GM18517 (cell line): Measurements from ENCODE around the gene VPS35L.

Source experiments
- ATAC-seq: cut with Tn5 transposase; IDR thresholded peaks from one replicate; pipeline ENCODE4 v1.9.1; 2021; ENCODE audit warnings: mild to moderate bottlenecking, moderate library complexity; ENCODE audit not compliant: unreplicated experiment

The VPS35L gene, protein sequence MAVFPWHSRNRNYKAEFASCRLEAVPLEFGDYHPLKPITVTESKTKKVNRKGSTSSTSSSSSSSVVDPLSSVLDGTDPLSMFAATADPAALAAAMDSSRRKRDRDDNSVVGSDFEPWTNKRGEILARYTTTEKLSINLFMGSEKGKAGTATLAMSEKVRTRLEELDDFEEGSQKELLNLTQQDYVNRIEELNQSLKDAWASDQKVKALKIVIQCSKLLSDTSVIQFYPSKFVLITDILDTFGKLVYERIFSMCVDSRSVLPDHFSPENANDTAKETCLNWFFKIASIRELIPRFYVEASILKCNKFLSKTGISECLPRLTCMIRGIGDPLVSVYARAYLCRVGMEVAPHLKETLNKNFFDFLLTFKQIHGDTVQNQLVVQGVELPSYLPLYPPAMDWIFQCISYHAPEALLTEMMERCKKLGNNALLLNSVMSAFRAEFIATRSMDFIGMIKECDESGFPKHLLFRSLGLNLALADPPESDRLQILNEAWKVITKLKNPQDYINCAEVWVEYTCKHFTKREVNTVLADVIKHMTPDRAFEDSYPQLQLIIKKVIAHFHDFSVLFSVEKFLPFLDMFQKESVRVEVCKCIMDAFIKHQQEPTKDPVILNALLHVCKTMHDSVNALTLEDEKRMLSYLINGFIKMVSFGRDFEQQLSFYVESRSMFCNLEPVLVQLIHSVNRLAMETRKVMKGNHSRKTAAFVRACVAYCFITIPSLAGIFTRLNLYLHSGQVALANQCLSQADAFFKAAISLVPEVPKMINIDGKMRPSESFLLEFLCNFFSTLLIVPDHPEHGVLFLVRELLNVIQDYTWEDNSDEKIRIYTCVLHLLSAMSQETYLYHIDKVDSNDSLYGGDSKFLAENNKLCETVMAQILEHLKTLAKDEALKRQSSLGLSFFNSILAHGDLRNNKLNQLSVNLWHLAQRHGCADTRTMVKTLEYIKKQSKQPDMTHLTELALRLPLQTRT

GRCh38 chr16:19555186-19555937 lies at the start of gene VPS35L:
Gene VPS35L, plus strand, starts transcription at chr16:19555703. Its CDS starts 27 bp downstream, at chr16:19555730.
- peak; percentile 93 for ATAC-seq

DNA sequence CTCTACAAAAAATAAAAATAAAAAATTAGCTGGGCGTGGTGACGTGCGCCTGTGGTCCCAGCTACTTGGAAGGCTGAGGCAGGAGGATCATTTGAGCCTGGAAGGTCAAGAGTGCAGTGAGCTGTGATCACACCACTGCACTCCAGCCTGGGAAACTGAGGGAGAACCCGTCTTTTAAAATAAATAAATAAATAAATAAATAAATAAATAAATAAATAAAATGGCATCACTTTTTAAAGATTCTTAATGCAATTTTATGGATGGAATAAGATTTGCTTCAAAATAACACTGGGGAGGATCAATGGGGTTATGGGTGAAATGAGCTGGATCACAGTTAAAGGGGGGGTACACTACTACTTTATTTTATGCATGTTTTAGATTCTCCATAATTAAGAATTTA lies 48.5 kb upstream of the VPS35L start:
- ATAC-seq: no peak

DNA sequence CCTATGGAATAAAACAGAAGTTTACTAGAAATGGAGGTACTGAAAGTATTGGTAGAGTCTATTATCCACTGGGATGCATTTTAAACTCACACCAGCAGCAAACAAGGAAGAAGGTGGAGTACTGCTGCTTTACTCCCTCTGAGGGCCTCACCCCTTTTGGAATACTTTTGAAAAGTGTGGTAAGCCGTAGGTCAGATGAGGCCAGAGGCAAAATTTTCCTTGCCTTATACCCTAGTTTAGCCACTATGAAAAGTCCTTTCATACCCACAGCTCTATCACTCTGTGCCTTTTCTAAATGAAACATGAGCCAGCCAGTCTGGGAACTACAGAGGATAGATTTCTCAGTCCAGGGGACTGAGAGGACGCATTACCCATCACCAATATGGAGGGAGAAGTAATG lies 47.6 kb upstream of the VPS35L start:
- ATAC-seq: no peak

- ATAC-seq: no peak
Observed at GRCh38 chr16:19512297-19512696, 43.2 kb upstream of the VPS35L start.

DNA sequence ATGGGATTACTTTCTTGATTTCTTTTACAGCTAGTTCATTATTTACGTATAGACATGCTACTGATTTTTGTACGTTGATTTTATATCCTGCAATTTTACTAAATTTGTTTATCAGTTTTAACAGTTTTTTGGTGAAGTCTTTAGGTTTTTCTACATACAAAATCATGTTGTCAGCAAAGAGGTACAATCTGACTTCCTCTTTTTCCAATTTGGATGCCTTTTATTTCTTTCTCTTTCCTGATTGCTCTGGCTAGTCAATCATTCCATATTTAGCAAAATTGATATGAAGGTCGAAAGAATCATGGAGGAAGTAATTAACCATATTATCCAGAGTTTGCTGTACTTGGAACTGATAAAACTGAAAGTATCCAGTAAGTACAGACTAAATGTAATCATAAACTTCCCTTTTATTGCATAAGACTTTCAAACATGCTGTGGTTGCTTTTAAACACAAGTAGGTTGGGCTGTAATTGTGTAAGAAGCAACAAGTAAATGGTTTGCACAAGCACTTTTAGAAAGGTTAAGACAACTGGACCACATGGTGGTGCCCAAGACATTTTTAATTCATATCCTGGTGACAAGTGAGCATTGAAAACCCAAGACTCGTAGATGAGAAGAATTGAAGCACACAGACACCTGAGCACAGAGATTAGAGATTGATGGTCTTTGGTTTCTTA lies 42.0 kb upstream of the VPS35L start:
- no peak for ATAC-seq

DNA sequence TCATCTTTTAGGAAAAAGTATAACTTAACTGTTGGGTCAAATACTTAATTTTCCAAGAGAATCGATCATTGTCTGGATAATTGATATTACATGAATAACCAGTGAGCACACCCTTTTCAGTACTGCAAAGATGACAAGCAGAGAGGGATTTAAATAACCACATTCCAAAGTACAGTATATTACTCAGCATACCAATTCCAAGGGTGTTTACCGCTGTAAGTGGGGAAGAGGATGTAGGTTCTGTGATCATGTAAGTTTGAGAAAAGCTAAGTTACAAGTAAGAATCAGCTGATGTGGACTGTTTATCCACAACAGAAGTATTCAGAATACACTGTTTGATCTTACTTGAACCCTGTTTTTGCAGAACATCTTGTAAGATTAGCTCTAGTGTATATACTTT lies 39.7 kb upstream of the VPS35L start:
- no peak for ATAC-seq

GRCh38 chr16:19517424-19518089 lies 37.9 kb upstream of the VPS35L start:
- no peak for ATAC-seq

- ATAC-seq: no peak
Observed at GRCh38 chr16:19518388-19518787, 37.1 kb upstream of the VPS35L start.

- no peak for ATAC-seq
Observed at GRCh38 chr16:19520861-19521331, 34.6 kb upstream of the VPS35L start.

DNA sequence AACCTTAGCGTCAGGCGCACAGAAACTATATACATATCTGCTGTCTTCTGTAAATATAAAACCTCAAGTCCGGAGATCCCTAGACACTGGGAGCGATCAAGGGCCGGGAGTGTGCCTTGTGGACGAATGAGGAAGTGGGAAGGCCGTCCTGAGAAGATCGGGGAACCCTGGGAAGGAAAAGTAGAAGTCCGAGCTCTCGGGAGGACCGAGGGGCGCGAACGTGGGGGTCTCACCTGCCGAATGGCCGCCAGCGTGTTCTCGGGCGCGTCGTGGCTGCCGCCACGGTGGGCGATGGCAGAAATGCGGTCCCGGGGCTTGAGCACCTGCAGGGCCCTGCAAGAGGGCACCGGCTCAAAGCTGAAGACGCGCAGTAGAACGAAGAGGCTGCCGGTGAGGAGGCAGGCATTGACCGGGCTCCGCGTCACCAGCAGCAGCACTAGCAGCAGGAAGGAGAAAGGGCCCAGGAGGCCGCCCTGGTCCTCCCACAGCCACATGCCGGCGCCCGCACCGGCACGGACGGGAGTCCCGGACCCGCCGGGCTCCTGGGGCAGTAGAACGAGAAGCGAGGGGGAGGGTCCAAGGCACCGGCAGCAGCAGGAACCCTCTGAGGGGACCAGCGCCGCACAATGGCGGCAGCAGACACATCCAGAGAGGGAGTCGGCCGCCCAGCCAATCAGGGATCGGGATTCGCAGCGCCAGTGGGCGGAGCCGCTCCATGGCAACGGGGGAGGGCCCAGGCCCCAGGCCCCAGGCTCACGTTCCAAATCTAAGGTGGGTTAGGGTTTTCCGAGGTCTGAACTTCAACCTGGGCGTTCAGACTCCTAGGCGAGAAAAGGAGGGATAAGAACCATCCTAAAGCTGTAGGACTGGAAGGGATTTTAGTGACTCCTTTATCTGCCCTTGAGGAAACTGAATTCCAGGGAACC lies 33.8 kb upstream of the VPS35L start, which contains the start of gene GDE1:
TSS of gene GDE1 (minus strand) at position 628 of the 926 bp plus-strand sequence. CDS start at position 494, 134 bp downstream.
- ATAC-seq: peak; percentile 68

DNA sequence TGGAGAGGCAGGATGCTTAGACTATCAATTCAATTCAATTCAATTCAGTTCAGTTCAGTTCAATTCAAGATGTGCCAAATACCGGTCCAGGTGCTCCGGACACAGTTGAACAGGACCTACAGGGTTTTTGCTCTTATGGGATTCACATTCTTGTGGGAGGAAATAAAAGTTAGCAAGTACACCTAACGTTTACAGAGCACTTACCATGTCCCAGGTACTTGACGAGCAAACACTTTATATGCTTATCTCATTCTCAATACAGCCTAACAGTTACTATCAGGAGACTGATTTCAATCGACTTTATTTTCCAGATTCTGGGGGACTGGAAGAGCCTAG lies 33.1 kb upstream of the VPS35L start:
- ATAC-seq: no peak

DNA sequence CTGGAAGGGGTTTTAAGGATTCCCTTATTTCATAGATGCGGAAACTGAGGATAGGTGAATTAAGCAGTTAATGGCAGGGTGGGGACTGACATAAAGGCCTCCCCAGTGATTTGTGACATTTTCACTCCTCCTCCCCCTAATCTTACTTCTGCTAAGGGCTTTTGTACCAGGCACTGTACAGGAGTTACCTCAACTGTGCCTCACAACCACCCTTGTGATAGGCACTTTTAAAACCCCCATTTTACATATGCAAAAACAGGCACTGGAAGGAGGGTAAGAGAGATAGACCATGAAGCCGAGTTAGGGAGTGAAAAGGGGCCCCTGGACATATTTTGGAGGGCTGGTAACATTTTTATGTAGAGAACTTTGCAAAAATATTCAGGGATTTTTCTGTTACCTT lies 32.7 kb upstream of the VPS35L start:
- ATAC-seq: no peak

GRCh38 chr16:19523184-19523558 lies 32.3 kb upstream of the VPS35L start:
- no peak for ATAC-seq

DNA sequence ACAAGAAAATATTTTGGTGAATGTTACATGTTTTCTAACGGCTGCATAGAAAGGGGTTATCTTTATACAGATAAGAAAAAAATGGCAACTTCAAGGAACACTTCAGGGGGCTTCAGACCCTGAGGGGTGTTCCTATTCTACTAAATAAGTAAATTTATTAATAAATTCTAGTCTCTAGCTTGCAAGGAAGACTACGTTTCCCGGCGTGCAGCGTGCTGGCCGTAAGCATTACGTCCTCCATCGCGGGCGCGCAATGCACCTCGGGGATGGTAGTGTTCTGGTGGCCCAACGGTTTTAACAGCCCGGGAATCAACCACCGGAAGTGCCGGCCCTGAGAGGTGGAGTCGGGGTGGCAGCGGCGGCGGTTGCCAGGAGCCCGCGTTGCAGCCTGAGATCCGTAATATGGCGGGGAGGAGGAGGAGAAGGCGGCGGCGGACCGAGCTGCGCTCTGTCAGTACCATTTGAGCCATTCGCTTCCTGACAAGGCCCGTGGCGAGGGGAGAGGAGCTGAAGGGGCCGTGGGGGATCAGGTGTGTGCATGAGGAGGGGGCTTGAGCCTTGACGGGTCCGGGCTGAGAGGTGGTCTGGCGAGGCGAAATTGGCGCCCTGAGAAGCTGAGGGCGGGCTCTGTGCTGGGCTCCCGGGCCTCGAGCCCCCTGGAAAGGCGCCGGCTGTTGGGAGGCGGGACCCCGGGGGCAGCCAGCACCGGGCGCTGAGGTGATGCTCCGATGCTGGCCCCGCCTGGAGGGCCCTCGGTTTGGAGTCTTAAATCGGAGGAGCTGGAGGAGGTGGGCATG lies 31.7 kb upstream of the VPS35L start, which contains the start of gene CCP110:
TSS of gene CCP110 (plus strand) at position 384 of the 797 bp plus-strand sequence. CDS start 3,940 bp downstream, outside the sequence.
- ATAC-seq: peak; percentile 51

GRCh38 chr16:19524356-19524615 lies 31.2 kb upstream of the VPS35L start:
- ATAC-seq: no peak

DNA sequence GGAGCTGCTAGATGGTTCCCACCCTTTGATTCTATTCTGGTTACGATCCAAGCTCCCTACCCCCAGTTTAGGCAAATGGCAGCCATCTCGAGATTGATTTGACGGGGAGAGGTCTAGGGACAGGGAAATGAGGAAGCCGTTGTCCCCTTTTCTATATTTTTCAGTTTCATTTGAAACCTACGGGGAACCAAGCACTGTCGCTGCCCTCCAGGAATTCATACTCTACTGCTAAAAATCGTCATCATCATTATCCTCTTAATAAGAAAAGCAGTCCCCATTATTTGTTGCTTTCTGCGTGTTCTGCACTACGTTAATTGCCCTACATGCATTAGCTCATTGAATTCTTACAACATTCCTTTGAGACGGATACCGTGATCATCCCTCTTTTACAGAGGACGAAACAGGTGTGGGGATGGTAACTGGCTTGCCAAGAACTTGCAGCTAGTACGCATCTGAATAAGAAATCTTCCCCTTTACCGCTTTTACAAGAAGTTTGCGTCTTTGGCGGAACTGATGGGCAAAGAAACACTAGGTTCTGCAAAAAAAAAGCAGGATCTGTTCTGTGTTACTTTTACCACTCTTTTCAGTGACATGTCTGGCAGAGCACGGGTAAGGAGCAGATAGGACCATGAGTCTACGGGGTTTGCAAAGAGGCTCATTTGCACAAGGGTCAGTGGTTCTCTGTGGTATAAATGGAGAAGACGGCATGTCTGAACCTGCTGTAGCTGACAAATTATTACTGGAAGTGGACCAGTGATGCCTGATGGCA lies 30.7 kb upstream of the VPS35L start:
- ATAC-seq: no peak

GRCh38 chr16:19525385-19525723 lies 30.1 kb upstream of the VPS35L start:
- no peak for ATAC-seq
